22Rv1 (cell line): ENCODE results near the gene TOB2.

ENCODE experiments used
- CTCF ChIP-seq: fragments of 450-650 bp; IDR thresholded peaks from 2 replicates; pipeline ENCODE4 v1.5.1; 2017; ENCODE audit warnings: mild to moderate bottlenecking
- ZFX ChIP-seq: fragments of 450-650 bp; IDR thresholded peaks from 2 replicates; pipeline ENCODE4 v1.6.1; 2017; ENCODE audit warnings: antibody characterized with exemption, borderline replicate concordance

- no peak for TF ChIP-seq CTCF
- TF ChIP-seq ZFX: no peak
These were observed 42.2 kb upstream of the TOB2 start for GRCh38 chr22:41488596-41489385.
